ENCODE results near the gene SCN1A. TPM values are rescaled to one million over a fixed set of nuclear protein-coding genes. Genes with fewer than 3 reads are reported as not detected.

The SCN1A gene
- total and polyA plus RNA-seq, 2 experiments from 2014 or later, result under 0.01 TPM; not detected in 1

GRCh38 chr2:166042768-166043390 is 84.9 kb downstream of the SCN1A start:
- Histone ChIP-seq H3K36me3 (no peaks in the 10 kb centered on the region), H3K9me3 (ENCODE audit: low read depth) (no peaks in the 10 kb centered on the region), H3K4me1 (ENCODE audit: low read depth) (no peaks in the 10 kb centered on the region), H3K4me3 (no peak overlapping the region), H3K27ac (no peak overlapping the region), H3K27me3 (no peaks in the 10 kb centered on the region)
- DNase-seq (ENCODE audit: low read depth in 1 of 2, low spot score in 1 of 2), result no peak
- TF ChIP-seq CTCF (IDR thresholded peaks at IDR 0.05; ENCODE audit: low read depth, low read length), result no peak

GRCh38 chr2:166042356-166042755 is 85.5 kb downstream of the SCN1A start:
- DNase-seq (ENCODE audit: low read depth in 1 of 2, low spot score in 1 of 2), result no peak
- Histone ChIP-seq H3K4me1 (ENCODE audit: low read depth) (no peaks in the 10 kb centered on the region), H3K4me3 (no peak overlapping the region)

DNA sequence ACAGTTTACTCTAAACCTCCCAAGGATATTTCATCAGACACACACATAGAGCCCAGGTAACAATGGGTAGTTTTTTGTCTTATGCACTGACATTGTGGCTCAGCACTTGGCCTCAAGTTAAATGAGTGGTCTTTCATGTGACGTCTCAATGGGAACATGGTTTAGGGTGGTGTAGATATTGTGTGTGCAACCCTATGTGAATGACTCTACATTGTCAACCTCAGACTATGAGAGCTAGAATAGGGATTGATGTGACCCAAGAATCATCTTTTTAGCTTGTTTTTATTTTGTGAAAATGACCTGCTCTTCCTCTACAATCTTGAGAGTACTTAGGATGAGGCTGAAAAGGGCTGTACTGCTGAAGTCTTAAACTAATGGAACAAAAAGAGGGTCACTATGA is 86.2 kb downstream of the SCN1A start:
- Histone ChIP-seq H3K27me3 (no peaks in the 10 kb centered on the region), H3K9me3 (ENCODE audit: low read depth) (no peaks in the 10 kb centered on the region), H3K4me1 (ENCODE audit: low read depth) (no peaks in the 10 kb centered on the region), H3K4me3 (no peak overlapping the region), H3K36me3 (no peaks in the 10 kb centered on the region), H3K27ac (no peak overlapping the region)
- no peak for DNase-seq (ENCODE audit: low read depth in 1 of 2, low spot score in 1 of 2)
- TF ChIP-seq CTCF (IDR thresholded peaks at IDR 0.05; ENCODE audit: low read depth, low read length), result no peak

More at GRCh38 chr2:166042356-166042755, 85.5 kb downstream of the SCN1A start:
- Histone ChIP-seq H3K36me3 (no peaks in the 10 kb centered on the region), H3K9me3 (ENCODE audit: low read depth) (no peaks in the 10 kb centered on the region), H3K27me3 (no peaks in the 10 kb centered on the region), H3K27ac (no peak overlapping the region)
- no peak for TF ChIP-seq CTCF (IDR thresholded peaks at IDR 0.05; ENCODE audit: low read depth, low read length)

DNA sequence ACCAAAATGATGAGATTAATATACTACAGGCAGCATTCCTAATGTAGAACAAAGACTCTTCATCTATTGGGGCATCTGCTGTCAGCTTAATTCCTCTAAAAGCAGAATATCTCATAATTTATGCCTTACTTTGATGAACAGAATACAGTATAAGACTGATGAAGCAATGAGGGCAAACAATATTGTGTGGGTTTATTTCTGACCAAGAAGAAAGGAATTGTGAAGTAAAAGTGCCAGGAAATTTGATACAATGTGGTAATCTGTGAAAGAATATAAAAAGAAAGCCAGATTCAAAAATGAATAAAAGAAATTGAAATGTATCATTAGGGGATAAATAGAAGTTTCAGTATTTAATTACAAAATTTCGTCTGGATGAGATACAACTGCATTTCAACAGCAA is 95.5 kb downstream of the SCN1A start:
- Histone ChIP-seq H3K36me3 (no peaks in the 10 kb centered on the region), H3K4me1 (ENCODE audit: low read depth) (no peaks in the 10 kb centered on the region), H3K9me3 (ENCODE audit: low read depth) (no peaks in the 10 kb centered on the region), H3K4me3 (no peak overlapping the region), H3K27me3 (no peaks in the 10 kb centered on the region), H3K27ac (no peak overlapping the region)
- no peak for TF ChIP-seq CTCF (IDR thresholded peaks at IDR 0.05; ENCODE audit: low read depth, low read length)
- no peak for DNase-seq (ENCODE audit: low read depth in 1 of 2, low spot score in 1 of 2)

- Histone ChIP-seq H3K9me3 (ENCODE audit: low read depth) (no peaks in the 10 kb centered on the region), H3K36me3 (no peaks in the 10 kb centered on the region), H3K4me3 (no peak overlapping the region), H3K27me3 (no peaks in the 10 kb centered on the region), H3K4me1 (ENCODE audit: low read depth) (no peaks in the 10 kb centered on the region), H3K27ac (no peak overlapping the region)
- TF ChIP-seq CTCF (IDR thresholded peaks at IDR 0.05; ENCODE audit: low read depth, low read length), result no peak
- DNase-seq (ENCODE audit: low read depth in 1 of 2, low spot score in 1 of 2), result no peak
These were observed 96.8 kb downstream of the SCN1A start for GRCh38 chr2:166031054-166031453.
